ENCODE results near the gene A2ML1. TPM values are rescaled to one million over a fixed set of nuclear protein-coding genes. Genes with fewer than 3 reads are reported as not detected.

The A2ML1 gene
- total RNA-seq, 2 donors from 2014 or later = not detected

- Histone ChIP-seq H3K4me1 (no peaks in the 10 kb centered on the region), H3K36me3 (replicated peaks in 1 of 2; ENCODE audit: insufficient read depth in 1 of 2, low read depth in 2 of 2) (no peaks in the 10 kb centered on the region), H3K27me3 (no peaks in the 10 kb centered on the region), H3K9me3 (no peaks in the 10 kb centered on the region), H3K27ac (no peak overlapping the region), H3K4me3 (no peak overlapping the region)
- no peak for TF ChIP-seq POLR2A (IDR thresholded peaks at IDR 0.05)
- intact Hi-C loops (cut with DNase I) = no loop called here
- no peak for DNase-seq
- no peak for ATAC-seq
- 68 to 87% methylated on average over 5 of the region's 5 CpGs for WGBS, 2 donors
Observed at GRCh38 chr12:8829125-8829518, 6.7 kb downstream of the A2ML1 start.

- ATAC-seq (no peak), DNase-seq (no peak)
- H3K4me1 ChIP-seq = no peaks in the 10 kb centered on the region
- H3K4me3 ChIP-seq = no peak overlapping the region
- no peaks in the 10 kb centered on the region for H3K27me3 ChIP-seq
- no peak for TF ChIP-seq CTCF (IDR thresholded peaks at IDR 0.05)
- TF ChIP-seq POLR2A (IDR thresholded peaks at IDR 0.05) = no peak
- no peaks in the 10 kb centered on the region for H3K9me3 ChIP-seq
- intact Hi-C loops (cut with DNase I) = no loop called here
- no peaks in the 10 kb centered on the region for H3K36me3 ChIP-seq (replicated peaks in 1 of 2; ENCODE audit: insufficient read depth in 1 of 2, low read depth in 2 of 2)
- H3K27ac ChIP-seq = no peak overlapping the region
- 87 to 91% methylated on average over 7 of the region's 7 CpGs for WGBS, 2 donors
Observed at GRCh38 chr12:8829621-8830020, 7.2 kb downstream of the A2ML1 start.

- intact Hi-C loops (cut with DNase I) = no loop called here
- H3K9me3 ChIP-seq = no peaks in the 10 kb centered on the region
- no peak overlapping the region for H3K27ac ChIP-seq
- no peaks in the 10 kb centered on the region for H3K36me3 ChIP-seq (replicated peaks in 1 of 2; ENCODE audit: insufficient read depth in 1 of 2, low read depth in 2 of 2)
- no peak overlapping the region for H3K4me3 ChIP-seq
- ATAC-seq (no peak), DNase-seq (no peak)
- no peaks in the 10 kb centered on the region for H3K27me3 ChIP-seq
- WGBS, 2 donors = 83 to 87% methylated on average over 9 of the region's 9 CpGs
- TF ChIP-seq POLR2A (IDR thresholded peaks at IDR 0.05) = no peak
- no peaks in the 10 kb centered on the region for H3K4me1 ChIP-seq
Observed at GRCh38 chr12:8831116-8831515, 8.7 kb downstream of the A2ML1 start.

GRCh38 chr12:8832500-8832899 lies 10.1 kb downstream of the A2ML1 start:
- WGBS, 2 donors = 71 to 73% methylated on average over 6 of the region's 6 CpGs

GRCh38 chr12:8834230-8834629 lies 11.8 kb downstream of the A2ML1 start:
- no peak for ATAC-seq
- WGBS, 2 donors = 68 to 86% methylated on average over 1 of the region's 1 CpG
- no peak for DNase-seq
- H3K4me3 ChIP-seq = no peak overlapping the region
- TF ChIP-seq CTCF (IDR thresholded peaks at IDR 0.05) = no peak
- TF ChIP-seq POLR2A (IDR thresholded peaks at IDR 0.05) = no peak
- no peak overlapping the region for H3K27ac ChIP-seq
- H3K36me3 ChIP-seq (replicated peaks in 1 of 2; ENCODE audit: insufficient read depth in 1 of 2, low read depth in 2 of 2) = no peaks in the 10 kb centered on the region
- H3K4me1 ChIP-seq = no peaks in the 10 kb centered on the region
- no peaks in the 10 kb centered on the region for H3K27me3 ChIP-seq
- intact Hi-C loops (cut with DNase I) = no loop called here
- H3K9me3 ChIP-seq = no peaks in the 10 kb centered on the region

More at GRCh38 chr12:8832500-8832899, 10.1 kb downstream of the A2ML1 start:
- H3K27me3 ChIP-seq = no peaks in the 10 kb centered on the region
- no peak overlapping the region for H3K27ac ChIP-seq
- no peaks in the 10 kb centered on the region for H3K4me1 ChIP-seq
- TF ChIP-seq POLR2A (IDR thresholded peaks at IDR 0.05) (no peak), CTCF (IDR thresholded peaks at IDR 0.05) (no peak)
- H3K9me3 ChIP-seq = no peaks in the 10 kb centered on the region
- intact Hi-C loops (cut with DNase I) = no loop called here
- DNase-seq (no peak), ATAC-seq (no peak)
- H3K36me3 ChIP-seq (replicated peaks in 1 of 2; ENCODE audit: insufficient read depth in 1 of 2, low read depth in 2 of 2) = no peaks in the 10 kb centered on the region
- no peak overlapping the region for H3K4me3 ChIP-seq

- H3K27me3 ChIP-seq = no peaks in the 10 kb centered on the region
- no peak overlapping the region for H3K4me3 ChIP-seq
- H3K9me3 ChIP-seq = no peaks in the 10 kb centered on the region
- no peak overlapping the region for H3K27ac ChIP-seq
- no peaks in the 10 kb centered on the region for H3K4me1 ChIP-seq
- DNase-seq (no peak), ATAC-seq (no peak)
- no peak for TF ChIP-seq CTCF (IDR thresholded peaks at IDR 0.05)
- TF ChIP-seq POLR2A (IDR thresholded peaks at IDR 0.05) = no peak
- no peaks in the 10 kb centered on the region for H3K36me3 ChIP-seq (replicated peaks in 1 of 2; ENCODE audit: insufficient read depth in 1 of 2, low read depth in 2 of 2)
- WGBS, 2 donors = 77 to 78% methylated on average over 4 to 9 of the region's 9 CpGs
- intact Hi-C loops (cut with DNase I) = no loop called here
Observed at GRCh38 chr12:8837291-8837690, 14.9 kb downstream of the A2ML1 start.

Measured in body of pancreas (tissue), 4 donors.